Transverse colon (tissue), 4 donors: Measurements from ENCODE around the gene ERGIC1.

Experiments used
- EP300 ChIP-seq: sonication (generic); formaldehyde crosslinking; IDR thresholded peaks from one replicate; pipeline ENCODE4 v1.6.1; 2017; ENCODE audit warnings: antibody characterized with exemption, low read depth
- POLR2A ChIP-seq: fragments of 450-650 bp; IDR thresholded peaks from one replicate; pipeline ENCODE4 v1.6.1; 2016; ENCODE audit warnings: antibody characterized with exemption, mild to moderate bottlenecking, moderate library complexity
- POLR2AphosphoS5 ChIP-seq, 3 donors: sonication (generic); formaldehyde crosslinking; IDR thresholded peaks; one replicate each; pipeline ENCODE4 v1.6.1; 2016; ENCODE audit warnings: antibody characterized with exemption in 3 of 3
- TF ChIP-seq, protein P1 (sequence below), 5 experiments: fragments of 200-600 bp in 3 of 5; fragments of 450-650 bp in 2 of 5; sonication (generic) in 3 of 5; IDR thresholded peaks; 1 replicate in 2 of 5; 2 replicates in 3 of 5; pipeline ENCODE4 v1.5.1; 2016 to 2017; ENCODE audit warnings: antibody characterized with exemption in 5 of 5, inconsistent platforms in 3 of 5, mild to moderate bottlenecking in 2 of 5, moderate library complexity in 1 of 5

DNA sequence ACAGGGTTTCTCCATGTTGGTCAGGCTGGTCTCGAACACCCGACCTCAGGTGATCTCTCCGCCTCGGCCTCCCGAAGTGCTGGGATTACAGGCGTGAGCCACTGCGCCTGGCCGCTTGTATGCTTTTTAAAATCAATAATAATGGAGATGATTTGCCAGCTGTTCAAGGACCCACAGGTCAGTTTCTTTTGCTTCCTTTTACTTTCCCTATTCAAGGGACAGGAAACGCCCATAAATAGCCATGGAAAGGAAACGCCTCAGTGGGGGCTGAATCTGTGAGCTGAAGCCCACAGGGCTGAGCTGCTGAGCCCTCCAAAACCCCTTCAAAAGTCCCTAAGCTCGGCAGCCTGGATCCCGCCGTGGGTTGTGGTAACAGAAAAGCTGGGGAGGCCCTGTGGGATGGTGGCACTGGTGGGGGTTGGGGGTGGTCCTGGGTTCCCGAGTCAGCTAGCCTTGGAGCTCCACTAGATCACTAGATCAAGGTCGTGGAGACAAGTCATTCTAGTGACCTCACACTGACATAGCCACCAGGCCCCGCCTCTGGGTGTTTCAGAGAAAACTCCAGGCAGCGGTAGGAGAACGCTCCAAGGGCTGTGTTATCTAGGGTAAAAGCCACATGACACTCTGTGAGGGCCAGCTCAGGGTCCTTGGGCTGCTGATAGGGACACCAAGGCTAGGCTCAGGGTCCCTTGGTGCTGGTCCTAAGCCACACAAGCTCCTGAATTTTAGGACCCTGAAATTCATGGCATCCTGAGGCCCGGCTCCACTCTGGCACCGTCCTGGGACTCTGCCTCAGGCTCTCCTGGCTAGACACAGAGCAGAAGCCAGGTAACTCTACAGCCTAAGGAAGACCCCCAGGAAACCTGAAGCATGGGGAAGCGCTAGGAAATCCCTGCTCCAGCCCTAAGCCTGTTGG lies 45.0 kb upstream of the ERGIC1 start:
- TF ChIP-seq, protein P1, sequence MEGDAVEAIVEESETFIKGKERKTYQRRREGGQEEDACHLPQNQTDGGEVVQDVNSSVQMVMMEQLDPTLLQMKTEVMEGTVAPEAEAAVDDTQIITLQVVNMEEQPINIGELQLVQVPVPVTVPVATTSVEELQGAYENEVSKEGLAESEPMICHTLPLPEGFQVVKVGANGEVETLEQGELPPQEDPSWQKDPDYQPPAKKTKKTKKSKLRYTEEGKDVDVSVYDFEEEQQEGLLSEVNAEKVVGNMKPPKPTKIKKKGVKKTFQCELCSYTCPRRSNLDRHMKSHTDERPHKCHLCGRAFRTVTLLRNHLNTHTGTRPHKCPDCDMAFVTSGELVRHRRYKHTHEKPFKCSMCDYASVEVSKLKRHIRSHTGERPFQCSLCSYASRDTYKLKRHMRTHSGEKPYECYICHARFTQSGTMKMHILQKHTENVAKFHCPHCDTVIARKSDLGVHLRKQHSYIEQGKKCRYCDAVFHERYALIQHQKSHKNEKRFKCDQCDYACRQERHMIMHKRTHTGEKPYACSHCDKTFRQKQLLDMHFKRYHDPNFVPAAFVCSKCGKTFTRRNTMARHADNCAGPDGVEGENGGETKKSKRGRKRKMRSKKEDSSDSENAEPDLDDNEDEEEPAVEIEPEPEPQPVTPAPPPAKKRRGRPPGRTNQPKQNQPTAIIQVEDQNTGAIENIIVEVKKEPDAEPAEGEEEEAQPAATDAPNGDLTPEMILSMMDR (IDR thresholded peaks at IDR 0.05): no peak
- TF ChIP-seq POLR2AphosphoS5 (IDR thresholded peaks at IDR 0.05): no peak
- no peak for TF ChIP-seq POLR2A
- TF ChIP-seq EP300: no peak
